GM13976 (cell line): Measurements from ENCODE around the gene CDH26.

Experiments used
- DNase-seq: peaks from one replicate; pipeline ENCODE4 v3.0.0; 2012; ENCODE audit warnings: low spot score
- in situ Hi-C: fragments of 300-500 bp; cut with MboI; formaldehyde crosslinking; loops from one replicate; pipeline ENCODE4 v1.12.0; 2022; ENCODE audit warnings: low sequenced_read_pairs, mixed read lengths, inconsistent platforms; ENCODE audit not compliant: unreplicated experiment
- TF ChIP-seq, protein P1 (sequence below): IDR thresholded peaks from 2 replicates; pipeline ENCODE4 v1.5.1; 2012; ENCODE audit warnings: borderline replicate concordance, mild to moderate bottlenecking; ENCODE audit not compliant: insufficient read depth; ENCODE audit errors: extremely low read depth, missing control alignments, control extremely low read depth

Gene CDH26

DNA sequence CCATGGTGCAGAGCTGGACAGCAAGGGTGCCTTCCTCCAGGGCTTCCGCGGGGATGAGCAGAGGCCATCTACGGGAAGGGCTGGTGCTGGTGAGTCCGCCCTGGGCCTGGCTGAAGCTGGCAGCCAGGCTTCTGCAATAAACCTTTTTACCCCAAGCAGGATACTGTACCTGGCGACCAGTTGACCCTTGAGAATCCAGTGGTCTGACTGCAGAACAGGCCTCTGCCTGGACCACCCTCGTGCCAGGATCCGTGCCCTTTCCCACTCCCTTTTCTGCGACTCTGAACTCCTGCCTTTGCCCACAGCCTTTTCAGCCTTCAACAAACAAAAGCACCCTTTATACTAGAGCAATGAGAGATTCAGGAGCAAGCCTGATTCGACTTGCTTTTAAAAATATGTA is 18.9 kb downstream of the CDH26 start:
- TF ChIP-seq, protein P1, sequence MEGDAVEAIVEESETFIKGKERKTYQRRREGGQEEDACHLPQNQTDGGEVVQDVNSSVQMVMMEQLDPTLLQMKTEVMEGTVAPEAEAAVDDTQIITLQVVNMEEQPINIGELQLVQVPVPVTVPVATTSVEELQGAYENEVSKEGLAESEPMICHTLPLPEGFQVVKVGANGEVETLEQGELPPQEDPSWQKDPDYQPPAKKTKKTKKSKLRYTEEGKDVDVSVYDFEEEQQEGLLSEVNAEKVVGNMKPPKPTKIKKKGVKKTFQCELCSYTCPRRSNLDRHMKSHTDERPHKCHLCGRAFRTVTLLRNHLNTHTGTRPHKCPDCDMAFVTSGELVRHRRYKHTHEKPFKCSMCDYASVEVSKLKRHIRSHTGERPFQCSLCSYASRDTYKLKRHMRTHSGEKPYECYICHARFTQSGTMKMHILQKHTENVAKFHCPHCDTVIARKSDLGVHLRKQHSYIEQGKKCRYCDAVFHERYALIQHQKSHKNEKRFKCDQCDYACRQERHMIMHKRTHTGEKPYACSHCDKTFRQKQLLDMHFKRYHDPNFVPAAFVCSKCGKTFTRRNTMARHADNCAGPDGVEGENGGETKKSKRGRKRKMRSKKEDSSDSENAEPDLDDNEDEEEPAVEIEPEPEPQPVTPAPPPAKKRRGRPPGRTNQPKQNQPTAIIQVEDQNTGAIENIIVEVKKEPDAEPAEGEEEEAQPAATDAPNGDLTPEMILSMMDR: no peak
- in situ Hi-C loops: no loop called here
- no peak for DNase-seq

DNA sequence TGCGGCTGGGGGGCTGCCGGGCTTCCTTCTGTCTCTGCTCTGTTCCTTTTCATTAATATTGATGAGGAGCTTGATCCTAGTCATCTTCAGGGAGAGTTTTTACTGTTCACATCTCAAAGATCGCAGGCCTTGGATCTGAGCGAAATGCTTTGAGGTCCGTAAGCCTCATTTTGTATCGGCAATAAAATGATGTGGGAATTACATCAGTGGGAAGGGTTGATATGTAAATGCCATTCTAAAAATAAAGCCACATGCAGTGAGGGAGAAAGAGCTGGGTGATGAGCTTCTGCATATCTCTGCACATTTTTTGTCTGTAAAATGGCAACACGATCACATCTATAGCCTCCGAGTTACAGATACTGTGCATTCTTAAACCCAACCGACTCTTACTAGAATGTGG is 24.9 kb downstream of the CDH26 start:
- in situ Hi-C loops: no loop called here
- TF ChIP-seq, protein P1: no peak

DNA sequence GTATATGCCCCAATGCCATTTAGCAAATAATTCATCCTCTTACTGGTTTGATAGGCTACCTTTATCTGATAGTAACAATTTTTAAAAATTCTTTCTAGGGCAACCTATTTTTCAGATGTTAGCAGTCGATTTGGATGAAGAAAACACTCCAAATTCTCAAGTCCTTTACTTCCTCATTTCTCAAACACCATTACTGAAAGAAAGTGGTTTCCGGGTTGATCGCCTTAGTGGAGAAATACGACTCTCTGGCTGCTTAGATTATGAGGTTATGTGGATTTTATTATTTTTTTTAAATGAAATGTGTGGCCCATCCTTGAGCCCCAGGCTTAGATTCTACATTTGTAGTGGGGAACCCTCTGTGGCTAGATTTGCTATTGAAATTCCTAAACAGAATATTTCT is 26.3 kb downstream of the CDH26 start:
- in situ Hi-C loops: no loop called here
- no peak for DNase-seq
- TF ChIP-seq, protein P1: no peak

More for the DNA sequence above, 24.9 kb downstream of the CDH26 start:
- no peak for DNase-seq

DNA sequence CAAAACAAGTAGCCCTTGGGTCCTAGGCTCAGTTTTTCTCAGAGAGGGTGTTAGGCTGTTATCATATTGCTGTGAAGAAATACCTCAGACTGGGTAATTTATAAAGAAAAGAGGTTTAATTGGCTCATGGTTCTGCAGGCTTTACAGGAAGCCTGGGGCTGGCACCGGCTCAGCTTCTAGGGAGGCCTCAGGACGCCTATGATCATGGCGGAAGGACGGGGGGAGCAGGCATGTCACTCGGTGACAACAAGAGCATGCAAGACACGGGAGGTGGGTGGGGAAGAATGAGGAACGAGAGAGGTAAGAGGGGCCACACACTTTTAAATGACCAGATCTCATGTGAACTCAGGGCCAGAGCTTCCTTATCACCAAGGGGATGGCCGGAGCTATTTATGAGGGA is 26.9 kb downstream of the CDH26 start:
- in situ Hi-C loops: no loop called here
- TF ChIP-seq, protein P1: no peak
- no peak for DNase-seq

DNA sequence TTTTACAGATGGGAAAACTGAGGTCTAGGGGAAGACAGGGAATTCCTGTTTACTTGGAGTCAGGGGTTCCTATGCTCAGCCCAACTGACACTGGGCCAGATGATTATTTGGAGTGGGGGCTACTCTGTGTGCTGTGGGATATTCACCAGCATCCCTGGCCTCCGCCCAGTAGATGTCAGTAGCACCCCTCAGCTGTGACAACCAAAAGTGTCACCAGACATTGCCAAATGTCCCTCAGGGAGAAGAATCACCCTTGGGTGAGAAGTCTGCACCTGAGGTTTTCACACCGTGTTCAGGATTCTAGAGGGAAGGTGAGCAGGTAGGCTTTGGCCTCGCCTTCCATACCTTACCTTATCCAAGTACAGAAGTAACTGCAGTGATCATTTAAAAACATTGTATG is 27.6 kb downstream of the CDH26 start:
- in situ Hi-C loops: no loop called here
- TF ChIP-seq, protein P1: no peak
- DNase-seq: no peak

DNA sequence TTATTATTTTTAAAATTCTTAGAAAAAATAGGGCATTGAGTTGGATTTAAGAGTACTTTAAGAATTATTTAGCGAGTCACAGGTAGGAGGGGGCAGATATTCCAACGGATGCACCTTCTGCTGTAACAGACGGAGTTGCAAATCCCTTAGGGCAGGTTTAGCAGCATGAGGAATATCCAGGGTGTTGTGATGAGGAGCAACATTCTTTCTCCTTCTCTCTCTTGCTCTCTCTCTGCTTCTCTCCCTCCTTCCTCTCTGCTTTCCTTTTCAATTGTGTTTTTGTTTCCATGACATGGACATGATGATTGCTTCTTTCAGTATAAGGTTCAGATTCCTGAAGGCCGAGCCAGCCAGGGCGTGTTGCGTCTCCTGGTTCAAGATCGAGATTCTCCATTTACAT is 28.9 kb downstream of the CDH26 start:
- no peak for DNase-seq
- in situ Hi-C loops: no loop called here
- TF ChIP-seq, protein P1: no peak

DNA sequence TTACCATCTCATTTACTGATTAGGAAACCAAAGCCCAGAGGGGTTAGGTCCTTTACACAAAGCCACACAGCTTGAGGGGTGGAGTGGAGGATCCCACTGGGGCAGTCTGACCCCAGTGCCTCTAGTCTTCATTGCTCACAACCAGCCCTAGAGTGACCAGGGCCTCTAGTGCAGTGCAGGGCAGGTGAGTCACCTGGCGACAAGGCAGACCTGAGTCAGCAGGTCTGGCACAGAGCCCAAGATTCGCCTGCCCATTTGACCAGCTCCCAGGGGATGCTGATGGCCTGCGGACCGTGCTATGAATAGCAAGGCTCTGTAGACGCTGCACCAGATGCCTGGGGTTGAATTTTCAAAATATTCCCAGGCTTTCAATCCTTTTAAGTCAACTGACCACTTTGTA is 29.9 kb downstream of the CDH26 start:
- in situ Hi-C loops: no loop called here
- TF ChIP-seq, protein P1: no peak
- no peak for DNase-seq
